ENCODE results near the gene SYT1.

The SYT1 gene

DNA sequence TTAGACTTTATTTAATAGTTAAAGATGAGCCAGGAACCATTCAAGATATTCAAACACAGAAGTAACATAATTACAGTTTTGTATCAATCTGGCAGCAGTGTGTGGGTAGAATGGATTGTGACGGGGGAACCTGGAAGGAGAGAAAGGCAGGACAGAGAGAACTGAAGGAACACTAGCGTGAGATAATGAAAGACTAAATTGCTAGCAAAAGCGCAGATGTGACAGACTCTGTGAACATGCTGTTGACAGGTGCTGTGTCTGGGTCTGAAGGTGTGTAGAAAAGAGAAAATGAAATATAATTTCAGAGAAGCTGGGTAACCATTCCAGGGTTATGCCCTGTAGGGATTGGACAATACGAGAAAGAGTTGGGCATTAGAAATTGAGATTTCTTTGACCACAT lies 372.3 kb downstream of the SYT1 start:
- no peak for DNase-seq (ENCODE audit: low read depth, low spot score)
- no peak overlapping the region for H3K4me3 ChIP-seq
- no peak overlapping the region for H3K9ac ChIP-seq (ENCODE audit: insufficient read length)
- TF ChIP-seq EZH2 (IDR thresholded peaks at IDR 0.05): no peak
- no peak for TF ChIP-seq POLR2AphosphoS5 (IDR thresholded peaks at IDR 0.05; ENCODE audit: borderline replicate concordance, low read depth, low read length)
- TF ChIP-seq FOXP2 (optimal IDR thresholded peaks at IDR 0.05; ENCODE audit: control extremely low read depth, extremely low read length, insufficient read depth): no peak
- no peaks in the 10 kb centered on the region for H3K36me3 ChIP-seq (ENCODE audit: insufficient read depth, low read length)
- H3K9me3 ChIP-seq (ENCODE audit: low read depth, low read length): no peaks in the 10 kb centered on the region
- H3K27ac ChIP-seq: no peak overlapping the region

DNA sequence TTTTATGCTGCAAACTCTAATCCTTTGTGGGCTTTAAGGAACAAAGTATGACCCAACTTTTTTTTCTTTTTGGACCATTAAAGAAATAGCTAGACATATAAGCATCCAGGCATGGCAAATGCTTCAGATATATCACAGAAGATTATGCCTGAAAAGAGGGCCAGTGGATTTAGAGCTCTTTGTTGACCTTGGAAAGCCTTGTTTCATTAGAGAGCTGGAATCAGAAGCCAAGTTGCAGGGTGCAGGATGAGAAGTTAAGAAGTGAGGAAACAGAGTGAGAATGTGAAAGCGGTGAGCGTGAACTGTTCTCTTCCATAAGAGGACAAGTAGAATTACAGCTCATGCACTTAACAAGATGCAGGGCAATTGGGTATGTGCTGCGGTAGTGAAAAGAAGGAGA lies 373.7 kb downstream of the SYT1 start:
- no peaks in the 10 kb centered on the region for H3K9me3 ChIP-seq (ENCODE audit: low read depth, low read length)

DNA sequence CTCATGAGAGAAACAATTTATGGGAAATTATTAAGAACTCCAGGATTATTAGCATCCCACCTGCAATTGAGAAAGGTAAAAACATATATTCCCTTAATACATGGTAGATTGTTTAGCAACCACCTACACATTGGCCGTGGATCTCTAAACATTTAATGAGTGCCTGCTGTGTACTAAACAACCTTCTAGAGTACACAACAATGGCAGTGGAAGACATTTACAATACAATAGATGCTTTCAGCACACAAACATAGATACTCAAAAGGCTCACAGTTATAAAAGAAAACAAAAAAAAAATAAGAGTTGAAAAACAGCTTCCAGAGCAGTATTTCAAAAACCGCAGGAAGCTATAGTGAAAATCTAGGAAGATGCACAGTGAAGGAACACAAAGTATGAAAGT lies 382.9 kb downstream of the SYT1 start:
- no peak overlapping the region for H3K9ac ChIP-seq (ENCODE audit: insufficient read length)
- no peak overlapping the region for H3K4me3 ChIP-seq
- H3K36me3 ChIP-seq (ENCODE audit: insufficient read depth, low read length): no peaks in the 10 kb centered on the region
- no peak for DNase-seq (ENCODE audit: low read depth, low spot score)
- no peaks in the 10 kb centered on the region for H3K9me3 ChIP-seq (ENCODE audit: low read depth, low read length)
- TF ChIP-seq POLR2AphosphoS5 (IDR thresholded peaks at IDR 0.05; ENCODE audit: borderline replicate concordance, low read depth, low read length) (no peak), FOXP2 (optimal IDR thresholded peaks at IDR 0.05; ENCODE audit: control extremely low read depth, extremely low read length, insufficient read depth) (no peak), EZH2 (IDR thresholded peaks at IDR 0.05) (no peak)
- no peak overlapping the region for H3K27ac ChIP-seq

More for the DNA sequence above, 373.7 kb downstream of the SYT1 start:
- H3K9ac ChIP-seq (ENCODE audit: insufficient read length): no peak overlapping the region
- no peak overlapping the region for H3K27ac ChIP-seq
- TF ChIP-seq POLR2AphosphoS5 (IDR thresholded peaks at IDR 0.05; ENCODE audit: borderline replicate concordance, low read depth, low read length) (no peak), EZH2 (IDR thresholded peaks at IDR 0.05) (no peak), FOXP2 (optimal IDR thresholded peaks at IDR 0.05; ENCODE audit: control extremely low read depth, extremely low read length, insufficient read depth) (no peak)
- H3K4me3 ChIP-seq: no peak overlapping the region
- DNase-seq (ENCODE audit: low read depth, low spot score): no peak
- no peaks in the 10 kb centered on the region for H3K36me3 ChIP-seq (ENCODE audit: insufficient read depth, low read length)

DNA sequence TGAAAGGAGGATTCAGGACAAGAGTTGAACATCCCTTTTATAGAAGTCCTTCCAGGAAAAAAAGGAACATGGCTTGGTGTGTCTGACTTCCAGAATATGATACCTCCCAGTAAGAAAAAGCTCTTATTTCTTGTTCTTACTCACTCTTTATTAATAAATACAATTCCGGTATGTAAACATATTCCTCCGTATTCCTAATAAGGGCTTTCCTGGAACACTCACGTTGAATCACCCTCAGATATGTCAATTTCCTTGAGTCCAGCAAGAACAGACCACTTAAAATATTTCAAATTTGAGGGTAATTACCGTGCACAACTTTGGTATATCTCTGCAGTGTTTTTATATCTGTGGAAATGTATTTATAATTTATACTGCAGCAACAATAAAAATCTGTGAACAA lies 385.6 kb downstream of the SYT1 start:
- Histone ChIP-seq H3K9me3 (ENCODE audit: low read depth, low read length) (no peaks in the 10 kb centered on the region), H3K27ac (no peak overlapping the region), H3K36me3 (ENCODE audit: insufficient read depth, low read length) (no peaks in the 10 kb centered on the region)

DNA sequence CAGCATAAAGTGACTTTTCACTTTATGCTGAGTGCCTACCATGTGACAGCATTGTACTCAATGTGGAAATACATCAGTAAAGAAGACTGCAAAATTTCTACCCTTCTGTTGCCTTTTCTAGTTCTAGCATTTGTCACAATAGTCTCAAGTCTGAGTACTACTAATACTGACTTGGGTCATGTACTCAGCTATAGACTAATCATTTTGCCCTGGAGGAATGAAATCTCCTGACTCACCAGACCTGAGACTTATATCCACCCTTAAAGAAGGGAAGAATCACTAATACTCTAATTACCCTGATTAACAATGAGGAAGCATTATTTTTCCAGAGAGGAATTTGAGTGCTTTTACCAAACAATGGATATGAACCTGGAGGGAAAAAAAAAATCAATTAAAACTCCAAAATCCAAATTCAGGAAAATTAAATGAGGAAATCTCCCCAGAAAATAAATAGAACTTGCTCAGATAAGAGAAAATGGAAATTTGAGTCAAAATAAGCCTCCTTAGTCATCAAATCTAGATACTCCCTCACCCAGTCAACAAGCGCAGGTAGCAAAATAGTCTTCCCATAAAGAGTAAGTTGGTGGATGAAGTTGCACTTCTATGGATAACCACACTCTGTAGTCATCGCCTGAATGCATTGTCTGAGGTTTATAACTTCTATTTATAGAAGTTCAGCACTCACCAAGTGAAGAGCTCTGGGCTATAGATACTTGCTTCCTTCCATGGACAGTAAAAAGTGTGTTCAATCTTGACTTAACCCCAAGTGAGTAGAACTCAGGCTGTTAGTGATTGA lies 386.6 kb downstream of the SYT1 start:
- TF ChIP-seq EZH2 (IDR thresholded peaks at IDR 0.05): no peak
- TF ChIP-seq POLR2AphosphoS5 (IDR thresholded peaks at IDR 0.05; ENCODE audit: borderline replicate concordance, low read depth, low read length): no peak
- TF ChIP-seq FOXP2 (optimal IDR thresholded peaks at IDR 0.05; ENCODE audit: control extremely low read depth, extremely low read length, insufficient read depth): no peak
- H3K9ac ChIP-seq (ENCODE audit: insufficient read length): no peak overlapping the region
- H3K36me3 ChIP-seq (ENCODE audit: insufficient read depth, low read length): no peaks in the 10 kb centered on the region
- H3K27ac ChIP-seq: no peak overlapping the region
- H3K4me3 ChIP-seq: no peak overlapping the region
- H3K9me3 ChIP-seq (ENCODE audit: low read depth, low read length): no peaks in the 10 kb centered on the region
- DNase-seq (ENCODE audit: low read depth, low spot score): no peak

More for the DNA sequence above, 385.6 kb downstream of the SYT1 start:
- TF ChIP-seq EZH2 (IDR thresholded peaks at IDR 0.05) (no peak), FOXP2 (optimal IDR thresholded peaks at IDR 0.05; ENCODE audit: control extremely low read depth, extremely low read length, insufficient read depth) (no peak), POLR2AphosphoS5 (IDR thresholded peaks at IDR 0.05; ENCODE audit: borderline replicate concordance, low read depth, low read length) (no peak)
- Histone ChIP-seq H3K9ac (ENCODE audit: insufficient read length) (no peak overlapping the region), H3K4me3 (no peak overlapping the region)
- no peak for DNase-seq (ENCODE audit: low read depth, low spot score)

DNA sequence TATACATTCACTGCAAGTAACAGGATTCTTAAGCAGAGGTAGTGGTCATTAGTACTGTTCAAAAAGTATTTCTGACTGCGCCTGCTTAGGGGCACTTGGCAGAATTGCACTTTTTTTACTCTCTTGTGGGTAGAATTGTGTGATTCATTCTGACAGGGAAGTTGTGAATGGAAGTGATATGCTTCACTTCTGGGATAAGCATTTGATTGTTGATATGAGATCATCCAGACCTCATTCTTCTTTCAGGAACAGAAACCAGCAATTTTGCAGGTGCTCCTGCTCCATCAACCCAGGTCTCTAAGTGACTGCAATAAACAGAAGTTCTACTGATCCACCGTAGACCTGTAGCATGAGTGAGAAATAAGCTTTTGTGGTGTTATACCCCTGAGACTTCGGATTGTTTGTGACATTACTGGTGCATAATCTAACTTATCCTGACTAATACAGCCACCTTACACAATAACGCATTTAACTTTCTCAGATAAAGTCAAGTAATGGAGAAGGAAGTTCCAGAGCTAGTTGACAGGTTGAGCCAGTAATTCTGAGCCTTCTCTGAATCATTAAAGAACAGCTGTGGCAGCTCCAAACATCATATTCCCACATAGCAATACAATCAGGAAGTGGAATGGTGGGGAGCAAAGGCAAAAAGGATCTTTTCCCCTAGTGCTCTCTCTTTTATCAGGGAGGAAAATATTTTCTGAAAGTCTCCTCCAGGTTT lies 387.9 kb downstream of the SYT1 start:
- H3K4me3 ChIP-seq: no peak overlapping the region
- no peak overlapping the region for H3K9ac ChIP-seq (ENCODE audit: insufficient read length)
- TF ChIP-seq FOXP2 (optimal IDR thresholded peaks at IDR 0.05; ENCODE audit: control extremely low read depth, extremely low read length, insufficient read depth) (no peak), EZH2 (IDR thresholded peaks at IDR 0.05) (no peak), POLR2AphosphoS5 (IDR thresholded peaks at IDR 0.05; ENCODE audit: borderline replicate concordance, low read depth, low read length) (no peak)

DNA sequence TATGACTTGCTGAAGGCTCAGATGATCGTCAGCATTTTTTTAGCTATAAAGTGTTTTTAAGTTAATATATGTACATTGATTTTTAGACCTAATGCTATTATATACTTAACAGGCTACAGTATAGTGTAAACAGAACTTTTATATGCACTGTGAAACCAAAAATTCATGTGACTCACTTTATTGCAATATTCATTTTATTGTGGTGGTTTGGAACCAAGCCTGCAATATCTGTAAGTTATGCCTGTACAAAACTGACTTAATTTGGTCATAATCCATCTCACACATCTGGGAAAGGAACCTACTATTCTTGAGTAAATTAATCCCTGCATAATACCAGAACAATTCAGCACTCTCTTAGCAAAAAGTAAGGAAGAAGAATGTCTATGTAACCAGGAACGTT lies 390.7 kb downstream of the SYT1 start:
- H3K9me3 ChIP-seq (ENCODE audit: low read depth, low read length): no peaks in the 10 kb centered on the region
- DNase-seq (ENCODE audit: low read depth, low spot score): peak; percentile 32
- H3K4me3 ChIP-seq: peak overlapping the region; percentile 25; the same call in 1 of the 2 replicates
- H3K9ac ChIP-seq (ENCODE audit: insufficient read length): peak overlapping the region; percentile 23
- no peaks in the 10 kb centered on the region for H3K36me3 ChIP-seq (ENCODE audit: insufficient read depth, low read length)
- no peak for TF ChIP-seq EZH2 (IDR thresholded peaks at IDR 0.05)
- no peak; the same call in 1 of the 2 replicates for TF ChIP-seq POLR2AphosphoS5 (IDR thresholded peaks at IDR 0.05; ENCODE audit: borderline replicate concordance, low read depth, low read length)
- no peak for TF ChIP-seq FOXP2 (optimal IDR thresholded peaks at IDR 0.05; ENCODE audit: control extremely low read depth, extremely low read length, insufficient read depth)
- H3K27ac ChIP-seq: peak overlapping the region; percentile 84

More for the DNA sequence above, 387.9 kb downstream of the SYT1 start:
- no peak for DNase-seq (ENCODE audit: low read depth, low spot score)
- no peak overlapping the region for H3K27ac ChIP-seq
- no peaks in the 10 kb centered on the region for H3K36me3 ChIP-seq (ENCODE audit: insufficient read depth, low read length)
- H3K9me3 ChIP-seq (ENCODE audit: low read depth, low read length): no peaks in the 10 kb centered on the region

DNA sequence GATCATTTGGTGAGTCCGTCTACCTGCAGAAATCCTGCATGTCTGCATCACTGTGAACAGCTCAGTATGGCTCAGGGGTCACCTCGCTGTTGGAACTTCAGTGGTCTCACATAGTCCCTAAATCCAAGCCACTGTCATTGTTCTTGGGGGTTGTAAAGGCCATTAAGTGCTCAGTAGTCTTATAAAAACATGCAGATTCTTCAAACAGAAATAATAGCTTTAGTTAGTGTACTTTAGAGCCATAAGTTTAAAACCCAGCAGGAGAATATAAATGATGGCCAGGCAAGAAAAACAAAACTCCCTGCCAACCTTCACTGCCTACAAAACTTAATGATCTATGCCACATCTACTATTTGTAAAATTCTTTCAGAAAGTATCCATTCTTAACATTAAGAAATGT lies 396.3 kb downstream of the SYT1 start:
- no peaks in the 10 kb centered on the region for H3K9me3 ChIP-seq (ENCODE audit: low read depth, low read length)
- H3K36me3 ChIP-seq (ENCODE audit: insufficient read depth, low read length): no peaks in the 10 kb centered on the region
- H3K4me3 ChIP-seq: no peak overlapping the region
- no peak for DNase-seq (ENCODE audit: low read depth, low spot score)
- no peak overlapping the region for H3K9ac ChIP-seq (ENCODE audit: insufficient read length)
- no peak for TF ChIP-seq FOXP2 (optimal IDR thresholded peaks at IDR 0.05; ENCODE audit: control extremely low read depth, extremely low read length, insufficient read depth)
- no peak overlapping the region for H3K27ac ChIP-seq
